Activated naive CD4-positive, alpha-beta T cell treated with anti-CD3 and anti-CD28 coated beads, Interleukin-2, amount 50 U/mL, for 72 hours (primary cell): ENCODE data around the gene MCFD2. TPM values are rescaled to one million over a fixed set of nuclear protein-coding genes. Genes with fewer than 3 reads are reported as not detected.
A peak's percentile ranks its signal among the peaks of the same experiment; 100 is the strongest.
"Not testable (repeated sequence)": the region's sequence is repeated elsewhere in the genome, so short reads cannot be mapped to it uniquely, and the experiment has no call there.

Source experiments
- ATAC-seq, 2 donors: fragments of 150-1000 bp; cut with Tn5 transposase; 2 replicates each; pipeline ENCODE4 v1.10.0; 2021; ENCODE audit warnings: mild to moderate bottlenecking in 2 of 2, moderate library complexity in 2 of 2
- DNase-seq, 2 donors: peaks; one replicate each; pipeline ENCODE4 v3.0.0; 2021 to 2022; ENCODE audit warnings: low spot score in 2 of 2
- H3K27ac Mint-ChIP-seq, 2 donors: one replicate each; pipeline ENCODE4 v1.8.0; 2022; ENCODE audit warnings: mild to moderate bottlenecking in 2 of 2, mixed read lengths in 2 of 2
- H3K36me3 Mint-ChIP-seq, 2 donors: one replicate each; pipeline ENCODE4 v1.8.0; 2022; ENCODE audit warnings: mixed read lengths in 2 of 2
- H3K9me3 Mint-ChIP-seq, 2 donors: one replicate each; pipeline ENCODE4 v1.8.0; 2022; ENCODE audit warnings: mixed read lengths in 2 of 2
- total RNA-seq, 2 donors: library from RNA; stranded (reverse); gene quantifications; one replicate each; pipeline ENCODE4 v1.2.3, GENCODE V29; 2022

Gene MCFD2
- total RNA-seq, 2 donors from 2014 or later = 25.6 to 50.7 TPM

DNA sequence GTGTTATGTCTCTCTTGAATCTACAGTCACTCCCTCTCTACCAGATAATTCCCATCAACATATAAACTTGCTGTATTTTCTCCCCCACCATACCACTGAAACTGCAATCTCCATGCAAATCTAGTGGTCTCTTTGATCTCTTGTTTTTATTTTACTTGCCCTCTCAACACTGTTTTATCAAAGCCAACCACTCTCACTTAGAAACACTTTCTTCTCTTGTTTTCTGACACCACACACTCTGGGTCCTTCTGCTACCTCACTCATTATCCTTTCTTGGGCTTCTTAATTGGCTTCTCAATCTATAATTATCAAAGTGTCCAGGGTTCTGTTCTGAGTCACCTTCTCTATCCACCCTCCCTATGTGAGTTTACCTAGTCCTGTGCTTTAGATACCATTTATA is 2.0 kb upstream of the MCFD2 start:
- peak in 1 of 2 donors; percentile 24 for ATAC-seq
- Mint-ChIP-seq H3K9me3 (no peaks in the 10 kb centered on the region), H3K27ac (peak overlapping the region; percentile 7 to 95), H3K36me3 (peaks cover 20 to 26% of the 10 kb centered on the region in 2 donors)
- DNase-seq = no peak

DNA sequence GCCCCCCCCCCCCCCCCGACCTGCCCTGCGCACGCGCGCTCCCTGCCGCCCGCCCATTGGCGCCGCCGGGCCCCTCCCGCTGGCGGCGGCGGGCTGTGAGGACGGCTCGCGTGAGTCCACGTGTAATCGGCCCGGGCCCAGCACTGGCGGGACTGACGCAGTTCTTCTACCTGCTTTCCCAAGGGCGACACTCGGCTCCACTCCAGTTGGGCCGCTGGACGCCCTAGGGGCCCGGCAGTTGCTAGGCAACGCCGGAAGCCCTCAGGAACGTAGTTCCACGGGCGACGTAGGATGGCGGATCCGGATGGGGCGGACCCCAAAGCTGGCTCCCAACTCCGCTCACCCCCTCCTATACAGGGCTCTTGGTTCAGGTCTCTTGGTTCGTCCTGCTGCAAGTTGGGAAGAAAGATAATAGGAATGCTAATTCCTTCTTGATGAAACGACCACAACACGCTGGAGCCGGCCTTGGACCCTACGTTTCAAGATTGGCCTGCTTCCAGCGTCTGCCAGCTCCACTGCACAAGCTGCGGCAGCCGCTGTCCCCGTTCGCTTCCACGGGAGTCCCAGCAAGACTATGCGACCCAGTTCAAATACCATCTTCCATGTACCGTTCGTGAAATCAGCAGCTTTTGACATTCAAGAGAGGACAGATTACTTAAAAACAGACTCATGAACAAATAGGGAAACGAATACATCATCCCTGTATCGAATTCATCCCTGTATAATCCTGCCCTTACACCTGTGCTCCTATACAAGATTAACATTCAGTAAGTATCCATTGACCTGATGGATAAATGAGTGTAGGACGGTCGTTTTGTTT is 415 bp upstream of the MCFD2 start:
- H3K9me3 Mint-ChIP-seq = no peaks in the 10 kb centered on the region
- DNase-seq = peak; percentile 74 to 91
- H3K27ac Mint-ChIP-seq = peak overlapping the region; percentile 95 to 96
- peaks cover 26 to 33% of the 10 kb centered on the region in 2 donors for H3K36me3 Mint-ChIP-seq
- peak; percentile 91 to 92 for ATAC-seq

DNA sequence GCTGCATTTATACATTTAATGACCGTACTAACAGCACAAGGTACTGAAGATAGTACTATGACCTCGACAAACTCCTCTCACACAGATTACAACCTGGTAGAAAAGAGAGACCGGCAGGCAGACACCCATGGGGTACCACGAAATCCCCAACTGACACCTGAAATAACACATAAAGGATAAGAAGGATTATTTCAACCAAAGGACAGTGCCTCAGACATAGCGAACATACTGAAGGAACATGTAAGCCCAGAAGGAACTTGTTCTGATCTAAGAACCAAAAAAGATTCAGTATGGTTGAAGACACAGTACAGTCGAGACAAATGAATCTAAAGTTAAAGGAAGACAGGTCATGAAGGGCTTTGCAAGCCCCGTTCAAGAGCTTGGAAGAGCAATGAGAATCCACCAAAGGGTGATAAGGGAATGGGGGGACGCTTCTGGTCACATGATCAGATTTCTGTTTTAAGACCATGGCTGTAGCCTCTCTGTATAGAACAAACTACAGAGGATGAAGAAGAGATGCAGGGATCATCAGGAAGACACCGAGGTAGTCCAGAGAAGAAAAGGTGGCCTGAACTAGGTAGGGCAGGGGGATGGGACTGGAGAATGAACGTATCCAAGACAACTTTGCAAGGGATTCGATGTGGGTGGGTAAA is 902 bp downstream of the MCFD2 start:
- DNase-seq = no peak
- H3K36me3 Mint-ChIP-seq = peaks cover 26 to 33% of the 10 kb centered on the region in 2 donors
- H3K27ac Mint-ChIP-seq = peak overlapping the region; percentile 95 to 98
- ATAC-seq = no peak
- H3K9me3 Mint-ChIP-seq = no peaks in the 10 kb centered on the region

DNA sequence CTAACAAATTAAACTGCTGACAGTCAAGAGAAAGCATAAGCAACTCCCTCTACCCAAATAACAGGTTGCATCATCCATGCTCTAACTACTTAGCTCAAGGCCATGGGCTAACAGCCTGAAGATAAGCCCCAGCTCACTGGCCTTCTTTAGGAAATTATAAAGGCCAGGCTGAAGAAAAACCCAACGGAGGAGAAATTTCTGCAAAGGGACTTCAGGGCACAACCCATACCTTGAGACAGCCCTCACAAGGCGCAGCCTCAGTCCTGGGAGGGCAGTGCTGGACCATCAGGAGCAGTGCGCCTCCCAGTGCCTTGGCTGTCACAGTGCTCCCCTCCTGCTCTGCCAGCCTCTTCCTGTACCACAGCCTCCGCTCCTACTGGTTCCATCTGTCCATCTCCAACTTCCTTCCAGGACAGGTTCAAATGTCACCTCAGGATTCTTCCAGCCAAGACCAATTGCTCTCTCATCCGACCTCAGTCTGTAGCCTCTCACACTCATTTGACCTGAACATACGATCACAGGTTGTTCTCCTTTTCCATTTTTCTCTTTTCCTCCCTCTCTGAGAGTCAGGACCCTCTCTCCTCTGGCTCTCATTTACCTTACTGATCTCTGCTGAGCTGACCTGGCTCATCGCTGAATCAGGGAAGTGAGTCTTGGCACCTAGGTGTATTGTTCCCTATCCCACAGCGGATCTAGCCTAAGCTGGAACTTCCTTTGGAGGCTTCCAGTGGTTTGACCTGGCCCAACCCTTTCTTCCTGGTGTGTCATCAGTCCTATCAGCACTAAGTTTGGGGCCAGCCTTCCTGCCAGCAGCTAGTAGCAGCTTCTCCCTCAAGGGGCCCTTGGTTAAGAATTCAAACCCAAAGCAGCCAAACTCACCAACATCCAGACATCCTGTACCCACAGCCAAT is 1.9 kb downstream of the MCFD2 start:
- H3K27ac Mint-ChIP-seq = peak overlapping the region in 1 of 2 donors; percentile 95
- no peaks in the 10 kb centered on the region for H3K9me3 Mint-ChIP-seq
- ATAC-seq = no peak
- DNase-seq = no peak
- peaks cover 32 to 38% of the 10 kb centered on the region in 2 donors for H3K36me3 Mint-ChIP-seq

DNA sequence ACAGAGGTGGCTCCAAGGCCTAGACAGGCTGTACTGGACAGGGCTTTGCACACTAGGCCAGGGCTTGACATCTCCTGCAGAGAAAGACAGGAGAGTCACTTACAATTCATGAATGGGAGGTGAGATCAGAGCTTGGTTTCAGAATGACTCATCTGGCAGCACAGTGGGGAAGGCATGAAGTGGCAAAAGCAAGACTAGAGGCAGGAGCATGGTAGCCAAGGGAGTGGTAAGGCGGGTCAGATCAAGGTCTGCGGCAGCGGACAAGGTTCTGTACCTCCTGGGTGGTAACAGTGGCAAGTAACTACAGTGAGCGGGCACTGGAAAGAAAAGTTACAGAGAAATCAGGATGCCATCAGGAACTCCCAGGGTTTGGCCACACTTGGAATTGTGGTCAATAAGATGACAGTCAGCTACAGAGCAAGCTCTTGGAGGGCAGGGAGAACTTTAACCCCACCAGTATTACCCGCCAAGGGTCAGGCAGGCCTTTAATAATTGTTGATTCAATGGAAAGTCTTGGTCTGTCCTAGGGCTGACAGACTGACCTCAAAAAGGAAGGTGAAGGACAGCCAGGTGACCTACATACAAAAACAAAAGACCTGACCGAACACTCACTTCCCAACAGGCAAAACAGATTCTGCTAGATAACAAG is 5.7 kb downstream of the MCFD2 start:
- DNase-seq (peak; percentile 40 to 59), ATAC-seq (peak; percentile 93 to 99)
- Mint-ChIP-seq H3K27ac (peak overlapping the region; percentile 4 to 7), H3K9me3 (no peaks in the 10 kb centered on the region), H3K36me3 (peaks cover 38 to 57% of the 10 kb centered on the region in 2 donors)

DNA sequence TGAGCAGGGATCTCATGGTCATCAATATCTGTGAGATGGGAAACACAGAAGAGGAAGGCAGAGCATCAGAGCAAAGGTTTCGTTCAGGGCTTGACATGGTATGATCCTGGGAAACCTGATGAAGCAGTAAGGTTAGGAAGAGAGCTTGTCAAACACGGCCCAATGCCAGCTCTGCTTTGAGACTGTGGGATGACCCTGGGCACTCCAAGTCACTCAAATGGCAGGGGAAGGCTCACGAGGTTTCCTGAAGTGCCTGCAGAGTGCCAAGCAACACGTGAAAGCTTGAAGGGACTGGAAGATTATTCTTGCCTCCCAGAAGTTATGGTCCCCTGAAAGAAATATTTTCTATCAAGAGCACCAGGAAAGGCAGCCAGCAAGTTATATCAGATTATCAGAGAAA is 6.5 kb downstream of the MCFD2 start:
- Mint-ChIP-seq H3K9me3 (no peaks in the 10 kb centered on the region), H3K36me3 (peaks cover 30 to 51% of the 10 kb centered on the region in 2 donors), H3K27ac (peak overlapping the region in 1 of 2 donors; percentile 7)
- DNase-seq (no peak), ATAC-seq (no peak)

DNA sequence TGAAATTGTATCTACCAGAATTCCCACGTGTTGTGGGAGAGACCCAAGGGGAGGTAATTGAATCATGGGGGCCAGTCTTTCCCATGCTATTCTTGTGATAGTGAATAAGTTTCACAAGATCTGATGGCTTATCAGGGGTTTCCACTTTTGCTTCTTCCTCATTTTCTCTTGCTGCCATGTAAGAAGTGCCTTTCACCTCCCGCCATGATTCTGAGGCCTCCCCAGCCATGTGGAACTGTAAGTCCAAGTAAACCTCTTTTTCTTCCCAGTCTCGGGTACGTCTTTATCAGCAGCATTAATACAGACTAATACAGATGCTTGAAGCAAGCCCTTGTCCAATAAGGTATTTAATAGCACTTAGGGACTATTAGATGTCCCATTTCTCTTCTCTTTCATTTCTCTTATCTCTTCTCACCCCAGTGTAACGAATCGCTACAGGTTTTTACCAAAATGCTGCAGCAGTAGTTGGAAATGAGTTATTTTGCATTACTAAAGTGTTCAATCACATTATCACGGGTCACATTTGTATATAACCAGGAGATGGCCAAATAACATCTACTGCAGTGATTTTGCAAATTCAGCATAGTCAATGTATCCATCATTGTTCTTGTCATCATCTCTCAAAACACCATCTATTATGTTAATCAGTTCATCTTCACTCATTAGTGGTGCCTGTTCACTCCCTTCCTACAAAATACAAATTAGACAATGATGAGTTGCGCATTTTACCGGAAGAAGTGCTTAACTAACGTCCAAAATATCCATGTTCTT is 10.5 kb downstream of the MCFD2 start:
- not testable (repeated sequence) for H3K27ac Mint-ChIP-seq, DNase-seq, H3K9me3 Mint-ChIP-seq, ATAC-seq
- H3K36me3 Mint-ChIP-seq = peaks cover 27% of the 10 kb centered on the region in 2 donors

DNA sequence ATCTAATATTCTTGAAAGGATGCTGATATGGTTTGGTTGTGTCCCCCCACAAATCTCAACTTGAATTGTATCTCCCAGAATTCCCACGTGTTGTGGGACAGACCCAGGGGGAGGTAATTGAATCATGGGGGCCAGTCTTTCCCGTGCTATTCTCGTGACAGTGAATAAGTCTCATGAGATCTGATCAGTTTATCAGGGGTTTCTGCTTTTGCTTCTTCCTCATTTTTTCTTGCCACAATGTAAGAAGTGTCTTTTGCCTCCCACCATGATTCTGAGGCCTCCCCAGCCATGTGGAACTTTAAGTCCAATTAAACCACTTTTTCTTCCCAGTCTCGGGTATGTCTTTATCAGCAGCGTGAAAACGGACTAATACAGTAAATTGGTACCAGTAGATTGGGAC is 12.6 kb downstream of the MCFD2 start:
- peaks cover 16 to 18% of the 10 kb centered on the region in 2 donors for H3K36me3 Mint-ChIP-seq
- not testable (repeated sequence) for H3K27ac Mint-ChIP-seq, H3K9me3 Mint-ChIP-seq, DNase-seq, ATAC-seq

DNA sequence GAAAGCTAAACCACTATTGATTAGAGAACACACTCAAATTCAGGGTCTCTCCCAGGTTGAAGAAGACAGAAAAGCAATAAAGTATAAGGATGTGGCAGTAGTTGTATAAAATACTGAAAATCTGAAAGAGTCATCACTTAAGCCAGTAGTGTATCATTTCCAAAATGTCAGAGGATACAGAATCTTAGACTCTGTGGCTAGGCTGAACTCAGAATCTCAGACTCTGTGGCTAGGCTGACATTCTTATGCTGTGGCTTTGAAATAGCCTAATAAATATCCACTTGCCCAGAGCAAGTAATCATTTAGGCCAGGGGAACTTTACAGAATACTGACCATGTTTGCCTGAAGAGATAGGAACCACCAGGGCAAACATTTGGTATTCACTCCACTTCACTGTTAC is 13.1 kb downstream of the MCFD2 start:
- DNase-seq = no peak
- Mint-ChIP-seq H3K36me3 (peaks cover 12 to 18% of the 10 kb centered on the region in 2 donors), H3K9me3 (no peaks in the 10 kb centered on the region), H3K27ac (no peak overlapping the region)
- ATAC-seq = no peak

DNA sequence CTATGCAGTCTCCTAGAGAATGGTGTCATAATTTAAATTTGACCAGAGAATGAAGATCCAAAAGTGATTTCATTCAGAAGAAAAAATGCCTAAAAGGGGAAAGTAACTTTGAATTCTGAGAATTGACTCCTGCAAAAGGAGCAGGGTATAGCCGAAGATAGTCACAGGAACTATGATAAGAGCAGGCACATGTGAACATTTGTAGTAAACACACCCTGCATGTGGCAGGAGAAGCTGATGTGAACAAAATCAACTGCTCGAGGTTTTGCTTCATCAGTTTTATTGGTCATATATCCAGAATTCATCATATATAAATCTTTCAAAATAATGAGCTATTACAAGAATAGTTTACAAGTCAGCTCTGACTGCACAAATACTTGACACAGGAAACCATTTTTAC is 14.0 kb downstream of the MCFD2 start:
- H3K9me3 Mint-ChIP-seq = no peaks in the 10 kb centered on the region
- H3K36me3 Mint-ChIP-seq = peaks cover 4 to 11% of the 10 kb centered on the region in 2 donors
- ATAC-seq = no peak
- no peak for DNase-seq
- H3K27ac Mint-ChIP-seq = no peak overlapping the region

DNA sequence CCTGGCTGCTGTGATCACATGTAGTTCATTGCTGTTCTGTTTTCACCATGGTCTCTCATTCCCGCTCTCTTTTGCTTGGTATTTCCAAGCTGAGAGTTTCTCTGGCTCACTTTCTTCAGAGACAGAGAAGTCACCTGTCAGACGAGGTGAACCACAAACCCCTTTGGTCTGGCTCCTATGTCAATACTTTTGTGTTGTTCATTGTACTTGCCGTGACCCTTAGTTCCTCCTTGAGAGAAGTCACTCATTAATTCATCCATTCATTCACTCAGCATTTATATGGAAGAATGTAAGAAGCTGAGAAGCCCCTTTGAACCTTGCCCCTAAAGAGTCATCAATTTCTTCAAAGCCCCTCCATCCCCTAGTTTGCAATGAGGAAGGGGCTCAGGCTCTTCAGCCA is 15.2 kb downstream of the MCFD2 start:
- ATAC-seq = no peak
- Mint-ChIP-seq H3K27ac (no peak overlapping the region), H3K9me3 (no peaks in the 10 kb centered on the region), H3K36me3 (peaks cover 4 to 5% of the 10 kb centered on the region in 2 donors)
- no peak for DNase-seq

DNA sequence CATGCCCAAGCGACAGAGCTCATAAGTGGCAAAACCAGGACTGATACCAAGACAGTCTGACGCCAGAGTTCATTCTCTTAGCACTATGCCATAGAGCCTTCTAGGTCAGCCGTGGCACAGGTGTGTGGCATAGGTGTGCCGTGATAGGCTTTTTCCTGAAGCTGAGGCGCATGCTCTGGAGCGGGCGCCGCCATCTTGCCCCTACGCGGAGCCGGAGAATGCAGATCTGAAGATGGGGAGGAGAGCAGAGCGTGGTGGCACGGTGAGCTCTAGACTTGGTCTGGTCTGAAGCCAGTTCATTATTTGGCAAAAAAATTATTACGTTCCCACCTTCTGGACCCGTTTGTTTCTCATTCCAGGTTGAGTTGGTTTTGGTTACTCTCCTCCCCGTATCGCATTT is 16.6 kb downstream of the MCFD2 start:
- ATAC-seq = no peak
- H3K36me3 Mint-ChIP-seq = no peaks in the 10 kb centered on the region
- no peak overlapping the region for H3K27ac Mint-ChIP-seq
- no peaks in the 10 kb centered on the region for H3K9me3 Mint-ChIP-seq
- DNase-seq = no peak

DNA sequence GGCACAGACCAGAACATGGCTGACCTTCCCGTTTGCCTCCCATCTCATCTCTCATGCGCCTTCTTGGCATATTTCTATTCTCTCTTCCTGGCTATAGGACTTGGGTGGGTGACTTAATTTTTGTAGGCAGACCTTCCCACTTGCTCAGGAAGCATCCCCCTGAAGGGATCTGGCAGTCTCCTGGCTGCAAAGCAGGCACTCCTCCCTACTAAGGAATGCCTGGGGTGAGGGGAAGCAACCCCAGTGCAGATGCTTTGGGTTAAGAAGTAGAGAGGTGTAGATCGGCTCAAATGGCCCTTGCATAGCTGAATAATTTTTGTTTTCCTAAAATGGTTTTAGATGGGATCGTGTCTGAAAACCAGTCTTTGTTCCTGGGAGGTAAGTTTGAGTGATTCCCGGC is 17.6 kb downstream of the MCFD2 start:
- H3K27ac Mint-ChIP-seq = no peak overlapping the region
- ATAC-seq (no peak), DNase-seq (no peak)
- H3K36me3 Mint-ChIP-seq = no peaks in the 10 kb centered on the region
- H3K9me3 Mint-ChIP-seq = no peaks in the 10 kb centered on the region

DNA sequence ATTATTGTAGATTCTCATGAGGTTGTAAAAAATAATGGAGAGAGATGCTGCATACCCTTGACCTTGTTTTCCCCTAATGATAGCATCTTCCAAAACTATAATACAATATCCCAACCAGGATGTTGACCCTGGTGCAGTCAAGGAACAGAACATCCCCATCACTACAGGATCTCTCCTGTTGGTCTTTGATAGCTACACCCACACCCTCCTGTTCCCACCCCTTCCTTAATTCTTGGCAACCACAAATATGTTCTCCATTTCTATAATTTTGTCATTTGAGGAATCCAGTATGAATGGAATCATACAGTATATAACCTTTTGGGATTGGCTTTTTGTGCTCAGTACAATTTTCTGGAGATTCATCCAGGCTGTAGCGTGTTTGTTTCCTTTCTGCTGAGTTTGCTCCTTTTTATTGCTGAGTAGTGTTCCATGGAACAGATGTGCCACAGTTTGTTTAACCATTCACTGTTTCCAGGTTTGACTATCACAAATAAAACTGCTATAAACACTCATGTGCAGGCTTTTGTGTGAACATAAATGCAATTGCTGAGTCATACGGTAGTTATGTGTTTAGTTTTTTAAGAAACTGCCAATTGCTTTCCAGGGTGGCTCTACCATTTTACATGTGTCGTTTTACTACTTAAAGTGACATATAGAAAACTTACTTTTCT is 22.2 kb downstream of the MCFD2 start:
- Mint-ChIP-seq H3K27ac (no peak overlapping the region), H3K36me3 (no peaks in the 10 kb centered on the region), H3K9me3 (no peaks in the 10 kb centered on the region)
- peak in 1 of 2 donors; percentile 49 for ATAC-seq
- no peak for DNase-seq

DNA sequence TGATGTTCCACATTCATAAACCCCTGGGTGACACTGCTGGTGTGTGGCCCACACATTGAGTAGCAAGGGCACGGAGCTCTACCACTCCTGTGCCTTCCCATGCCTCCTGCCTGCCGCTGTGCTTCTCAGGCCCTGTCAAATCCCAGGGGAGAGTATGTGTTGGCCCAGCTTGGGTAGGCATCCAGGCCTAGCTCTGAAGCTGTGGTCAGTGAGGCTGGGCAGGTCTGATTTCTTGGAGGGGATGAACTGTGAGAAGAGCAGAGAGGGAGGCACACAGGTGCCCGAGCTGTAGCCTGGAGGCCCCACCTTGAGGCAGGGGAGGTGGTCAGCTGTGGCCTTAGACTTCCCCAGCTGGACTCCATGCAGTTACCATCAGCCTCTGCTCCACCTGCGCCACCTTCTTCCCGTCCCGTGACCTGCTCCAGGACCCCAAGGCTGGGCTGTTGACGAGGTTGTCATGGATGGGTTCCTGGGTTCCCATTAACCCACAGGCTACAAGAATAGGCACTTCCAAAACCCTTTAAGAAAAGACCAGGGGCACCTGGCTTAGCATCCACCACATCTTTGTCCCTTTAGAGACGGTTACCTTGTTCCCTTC is 23.6 kb downstream of the MCFD2 start:
- no peak overlapping the region for H3K27ac Mint-ChIP-seq
- DNase-seq (peak in 1 of 2 donors; percentile 34), ATAC-seq (no peak)
- H3K36me3 Mint-ChIP-seq = no peaks in the 10 kb centered on the region
- H3K9me3 Mint-ChIP-seq = no peaks in the 10 kb centered on the region
